22Rv1 (cell line): Measurements from ENCODE around the gene ALX4.

ENCODE experiments used
- CTCF ChIP-seq: fragments of 450-650 bp; IDR thresholded peaks from 2 replicates; pipeline ENCODE4 v1.5.1; 2017; ENCODE audit warnings: mild to moderate bottlenecking
- ZFX ChIP-seq: fragments of 450-650 bp; IDR thresholded peaks from 2 replicates; pipeline ENCODE4 v1.6.1; 2017; ENCODE audit warnings: antibody characterized with exemption, borderline replicate concordance

GRCh38 chr11:44332665-44333064 is 22.7 kb upstream of the ALX4 start:
- TF ChIP-seq CTCF (no peak), ZFX (no peak)
